HG03103 (cell line): ENCODE data around the gene TMEM139.
"Not testable (repeated sequence)": the region's sequence is repeated elsewhere in the genome, so short reads cannot be mapped to it uniquely, and the experiment has no call there.

Source experiments
- ATAC-seq: cut with Tn5 transposase; IDR thresholded peaks from one replicate; pipeline ENCODE4 v1.9.1; 2021; ENCODE audit warnings: low read depth; ENCODE audit not compliant: unreplicated experiment

TMEM139 gene

GRCh38 chr7:143257501-143257900, 27.3 kb upstream of the TMEM139 start:
- ATAC-seq, result no peak

GRCh38 chr7:143258831-143259230, 25.9 kb upstream of the TMEM139 start:
- ATAC-seq, result peak; percentile 38

- no peak for ATAC-seq
Observed at GRCh38 chr7:143259765-143260164, 25.0 kb upstream of the TMEM139 start.

DNA sequence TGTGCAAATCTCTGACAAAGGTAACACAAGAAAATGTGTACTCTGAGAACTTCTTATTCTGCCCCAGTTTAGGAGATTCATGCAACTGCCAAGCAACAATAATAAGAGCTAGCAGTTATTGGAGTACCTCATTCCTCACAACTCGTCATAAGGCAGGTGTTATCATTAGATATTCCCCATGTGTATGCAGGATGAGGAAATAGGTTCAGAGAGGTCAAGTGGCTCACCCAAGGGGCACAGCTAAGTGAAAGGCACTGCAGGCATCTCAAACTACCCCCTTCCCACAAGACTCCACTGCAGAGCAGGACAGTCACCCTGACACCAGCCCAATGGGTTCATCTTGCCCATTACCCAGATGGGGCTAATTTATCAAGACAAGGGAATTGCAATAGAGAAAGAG, 22.9 kb upstream of the TMEM139 start:
- ATAC-seq, result no peak

- peak; percentile 93 for ATAC-seq
Observed at GRCh38 chr7:143263266-143264195, 21.2 kb upstream of the TMEM139 start, which contains the start of gene GSTK1. GSTK1 (plus strand) TSS chr7:143263441; CDS start chr7:143263514, 73 bp downstream.

GRCh38 chr7:143264196-143264568, 20.6 kb upstream of the TMEM139 start:
- ATAC-seq, result not testable (repeated sequence)

- ATAC-seq, result no peak
Observed at GRCh38 chr7:143265017-143265693, 19.6 kb upstream of the TMEM139 start.

- no peak for ATAC-seq
Observed at GRCh38 chr7:143269251-143269650, 15.5 kb upstream of the TMEM139 start.

DNA sequence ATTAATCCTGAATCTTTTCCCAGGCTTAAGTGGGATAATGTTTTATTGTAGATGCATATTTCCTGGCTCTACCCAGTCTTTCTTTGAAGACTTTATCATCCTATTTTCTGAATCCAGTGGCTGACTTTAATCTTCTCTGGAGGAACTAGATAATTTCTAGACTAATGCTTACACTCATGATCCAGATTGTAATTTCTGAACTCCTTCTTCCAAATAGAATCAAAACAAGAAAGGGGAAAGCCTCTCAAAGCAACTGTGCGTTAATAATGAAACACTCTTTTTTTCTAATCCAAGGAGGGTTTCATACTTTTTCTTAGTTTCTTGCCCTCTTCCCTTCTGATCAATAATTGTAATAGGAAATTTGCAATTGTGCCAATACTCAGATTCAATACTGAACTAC, 13.5 kb upstream of the TMEM139 start:
- no peak for ATAC-seq

DNA sequence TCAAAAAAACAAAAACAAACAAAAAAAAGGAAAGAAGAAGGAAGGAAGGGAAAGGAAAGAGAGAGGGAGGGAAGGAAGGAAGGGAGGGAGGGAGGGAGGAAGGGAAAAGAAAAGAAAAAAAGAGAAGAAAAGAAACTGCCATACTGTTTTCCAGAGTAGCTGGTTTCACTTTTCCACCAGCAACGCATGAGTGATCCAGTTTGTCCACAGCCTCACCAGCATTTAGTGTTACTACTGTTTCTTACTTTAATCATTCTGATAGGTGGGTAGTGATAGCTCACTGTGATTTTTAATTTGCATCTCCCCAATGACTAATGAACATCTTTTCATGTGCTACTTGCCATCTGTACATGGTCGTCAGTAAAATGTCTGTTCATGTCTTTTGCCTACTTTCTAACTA, 11.9 kb upstream of the TMEM139 start:
- ATAC-seq, result no peak

DNA sequence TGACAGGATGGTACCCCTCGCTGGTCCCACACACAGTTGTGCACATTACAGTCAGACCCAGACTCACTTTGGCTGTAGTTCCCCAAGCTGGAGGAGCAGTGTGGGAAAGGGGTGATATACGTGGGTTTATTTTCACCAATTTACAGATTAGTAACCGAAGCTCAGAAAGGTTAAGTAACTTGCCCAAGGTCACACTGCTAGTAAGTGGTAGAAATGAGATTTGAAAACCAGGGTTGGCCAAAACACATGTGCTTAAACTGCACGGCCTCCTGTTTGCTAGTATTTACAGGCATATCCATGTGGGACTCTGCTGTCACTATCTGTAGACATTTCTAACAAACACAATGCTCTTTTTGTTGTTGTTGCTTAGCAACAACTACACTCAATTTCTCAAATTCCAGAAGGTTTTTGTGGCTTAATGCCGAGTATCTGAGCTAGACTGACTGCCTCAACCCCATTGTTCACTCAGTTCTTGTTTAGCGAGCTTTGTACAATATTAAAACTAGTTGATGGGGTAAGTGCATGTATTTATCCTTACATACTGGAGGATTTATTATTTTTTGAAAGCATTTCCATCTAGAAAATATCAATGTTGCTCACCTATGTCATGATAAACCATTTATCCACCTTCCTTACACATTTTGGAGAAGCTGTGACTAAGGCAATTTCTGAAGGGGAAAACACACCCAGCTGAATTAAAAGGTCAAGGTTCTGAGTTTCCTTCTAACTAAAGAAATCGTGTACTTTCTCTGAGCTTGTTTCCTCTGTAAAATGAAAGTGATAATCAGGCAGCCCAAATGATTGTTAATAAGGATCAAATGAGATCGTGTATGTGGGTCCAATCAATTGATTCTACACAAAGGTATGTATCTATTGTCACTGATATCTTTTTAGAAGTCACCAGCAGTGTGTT, 5.3 kb upstream of the TMEM139 start:
- ATAC-seq, result no peak

DNA sequence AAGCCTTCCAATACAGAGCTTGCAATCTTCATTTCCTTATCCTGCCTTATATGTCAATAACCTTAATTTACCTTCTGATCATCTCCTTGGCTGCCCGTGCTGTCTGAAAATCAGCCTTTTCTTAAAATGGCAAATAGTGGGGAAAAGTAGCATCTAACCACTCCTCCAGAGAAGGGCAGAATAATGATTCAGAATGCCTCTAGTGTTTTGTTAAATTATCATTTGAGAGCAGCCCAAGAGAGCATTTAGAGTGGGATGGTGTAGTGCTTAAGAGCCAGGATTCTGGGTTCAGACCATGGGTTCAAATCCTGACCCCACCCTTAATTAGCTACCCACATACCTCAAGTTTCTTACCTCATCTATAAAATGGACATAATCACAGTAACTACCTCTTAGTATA, 4.6 kb upstream of the TMEM139 start:
- ATAC-seq, result no peak

- no peak for ATAC-seq
Observed at GRCh38 chr7:143280566-143280965, 4.2 kb upstream of the TMEM139 start.

- no peak for ATAC-seq
Observed at GRCh38 chr7:143281529-143281928, 3.2 kb upstream of the TMEM139 start.

GRCh38 chr7:143282124-143282523, 2.6 kb upstream of the TMEM139 start:
- ATAC-seq, result no peak

- ATAC-seq, result no peak
Observed at GRCh38 chr7:143283381-143283780, 1.4 kb upstream of the TMEM139 start.

- no peak for ATAC-seq
Observed at GRCh38 chr7:143285470-143285778, 666 bp downstream of the TMEM139 start.

DNA sequence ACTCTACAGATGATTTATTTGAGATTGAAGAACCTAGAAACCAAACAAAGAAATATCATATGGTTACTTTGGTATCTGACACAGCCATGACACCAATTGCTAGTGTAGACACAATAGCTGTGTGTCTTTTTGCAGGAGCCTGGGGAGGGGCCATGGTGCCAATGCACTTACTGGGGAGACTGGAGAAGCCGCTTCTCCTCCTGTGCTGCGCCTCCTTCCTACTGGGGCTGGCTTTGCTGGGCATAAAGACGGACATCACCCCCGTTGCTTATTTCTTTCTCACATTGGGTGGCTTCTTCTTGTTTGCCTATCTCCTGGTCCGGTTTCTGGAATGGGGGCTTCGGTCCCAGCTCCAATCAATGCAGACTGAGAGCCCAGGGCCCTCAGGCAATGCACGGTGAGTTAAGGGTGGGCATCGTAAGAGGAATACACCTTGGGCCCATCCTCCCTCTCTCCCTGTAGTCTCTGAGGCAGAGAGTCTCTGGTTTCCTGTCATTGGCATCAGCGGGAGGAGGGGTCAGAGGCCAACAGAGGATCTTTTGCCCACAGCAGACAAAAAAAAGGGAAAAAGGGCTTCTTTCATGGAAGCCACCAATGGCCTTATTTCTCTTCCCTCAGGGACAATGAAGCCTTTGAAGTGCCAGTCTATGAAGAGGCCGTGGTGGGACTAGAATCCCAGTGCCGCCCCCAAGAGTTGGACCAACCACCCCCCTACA, 1.2 kb downstream of the TMEM139 start:
- no peak for ATAC-seq

DNA sequence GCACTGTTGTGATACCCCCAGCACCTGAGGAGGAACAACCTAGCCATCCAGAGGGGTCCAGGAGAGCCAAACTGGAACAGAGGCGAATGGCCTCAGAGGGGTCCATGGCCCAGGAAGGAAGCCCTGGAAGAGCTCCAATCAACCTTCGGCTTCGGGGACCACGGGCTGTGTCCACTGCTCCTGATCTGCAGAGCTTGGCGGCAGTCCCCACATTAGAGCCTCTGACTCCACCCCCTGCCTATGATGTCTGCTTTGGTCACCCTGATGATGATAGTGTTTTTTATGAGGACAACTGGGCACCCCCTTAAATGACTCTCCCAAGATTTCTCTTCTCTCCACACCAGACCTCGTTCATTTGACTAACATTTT, 1.7 kb downstream of the TMEM139 start:
- no peak for ATAC-seq

DNA sequence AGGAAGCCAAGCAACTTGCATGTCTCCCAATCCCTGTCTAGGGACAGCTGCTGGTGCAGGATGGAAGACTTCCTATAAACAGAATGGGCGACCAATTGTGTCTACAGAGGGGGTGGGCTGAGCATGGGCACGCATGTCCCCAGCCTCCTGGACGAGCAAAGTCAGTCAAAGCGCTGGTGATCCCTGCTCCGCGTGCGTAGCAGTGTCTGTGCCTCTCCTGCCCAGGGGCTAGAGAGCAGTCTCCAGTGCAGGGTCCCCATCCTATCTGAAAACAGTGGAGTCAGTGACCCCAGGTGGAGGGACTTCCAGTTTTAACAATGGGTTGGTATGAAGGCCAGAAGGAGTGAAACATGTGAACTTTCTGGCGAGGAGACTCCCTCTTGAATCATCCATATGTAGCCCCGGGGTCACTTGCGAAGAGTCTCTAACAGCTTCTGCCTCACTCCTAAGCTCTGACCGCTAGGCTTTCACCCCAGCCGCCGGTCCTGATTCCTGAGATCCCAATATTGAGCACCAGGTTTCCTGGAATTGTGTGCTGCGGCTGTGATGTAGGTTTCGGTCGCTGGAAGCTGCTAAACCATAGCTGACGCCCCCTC, 2.7 kb downstream of the TMEM139 start:
- ATAC-seq, result no peak
